ENCODE measurements around the gene FBXL15. TPM values are rescaled to one million over a fixed set of nuclear protein-coding genes. Genes with fewer than 3 reads are reported as not detected.

The FBXL15 gene
- total and polyA plus RNA-seq, 9 of the 15 experiments (the other 6 are each of a cell fraction or from before 2014, with no cell fraction given) = 0.08 to 25.9 (median 3.5) TPM

GRCh38 chr10:102432162-102432950, 11.7 kb downstream of the FBXL15 start, which contains the start of gene CUEDC2 (continued):
- TF ChIP-seq NBN (IDR thresholded peaks at IDR 0.05; ENCODE audit: low read depth) = peak; percentile 75; the same call in 1 of the 2 replicates
- no peak for TF ChIP-seq BMI1 (IDR thresholded peaks at IDR 0.05; ENCODE audit: low read length)
- no peak for TF ChIP-seq ZBTB33 (CRISPR knock-in tag; IDR thresholded peaks at IDR 0.05)
- TF ChIP-seq ZBTB12 (CRISPR knock-in tag; IDR thresholded peaks at IDR 0.05) = no peak
- no peak for TF ChIP-seq ZNF764 (CRISPR knock-in tag; IDR thresholded peaks at IDR 0.05; ENCODE audit: low read depth)
- no peak for TF ChIP-seq ELF4 (CRISPR knock-in tag; IDR thresholded peaks at IDR 0.05)
- no peak for TF ChIP-seq JUNB (CRISPR knock-in tag; conservative IDR thresholded peaks at IDR 0.05)
- no peak for TF ChIP-seq ZNF384 (IDR thresholded peaks at IDR 0.05; ENCODE audit: low read depth, low read length)
- peak; percentile 99 for TF ChIP-seq SP1 (CRISPR knock-in tag; IDR thresholded peaks at IDR 0.05)
- TF ChIP-seq SMAD4 (CRISPR knock-in tag; conservative IDR thresholded peaks at IDR 0.05) = no peak
- TF ChIP-seq POLR2G (IDR thresholded peaks at IDR 0.05; ENCODE audit: low read depth, low read length) = peak; percentile 92
- peak; percentile 35 for TF ChIP-seq GABPA (tag; conservative IDR thresholded peaks at IDR 0.05; ENCODE audit: low read depth)
- TF ChIP-seq ZNF3 (CRISPR knock-in tag; IDR thresholded peaks at IDR 0.05) = no peak
- TF ChIP-seq EP400 (IDR thresholded peaks at IDR 0.05) = peak; percentile 70; the same call in 1 of the 2 replicates
- no peak for TF ChIP-seq ZNF512 (tag; IDR thresholded peaks at IDR 0.05)
- no peak for TF ChIP-seq HES1 (IDR thresholded peaks at IDR 0.05; ENCODE audit: low read depth)
- no peak for TF ChIP-seq ZNF263 (CRISPR knock-in tag; IDR thresholded peaks at IDR 0.05; ENCODE audit: borderline replicate concordance)
- 0 out of 4 replicates have a peak, but pooled peaks of 1 of the 2 experiments have one; percentile 27 for TF ChIP-seq KDM4B (IDR thresholded peaks at IDR 0.05; ENCODE audit: borderline replicate concordance in 2 of 2, low read depth in 1 of 2)
- TF ChIP-seq ZNF398 (CRISPR knock-in tag; IDR thresholded peaks at IDR 0.05) = no peak
